GM21619 (cell line): Measurements from ENCODE around the gene AAK1.
"Not testable (repeated sequence)": the region's sequence is repeated elsewhere in the genome, so short reads cannot be mapped to it uniquely, and the experiment has no call there.

ENCODE experiments used
- ATAC-seq: cut with Tn5 transposase; IDR thresholded peaks from one replicate; pipeline ENCODE4 v1.9.1; 2021; ENCODE audit not compliant: unreplicated experiment

Gene AAK1

GRCh38 chr2:69660637-69661036 is 17.1 kb upstream of the AAK1 start:
- ATAC-seq: no peak

GRCh38 chr2:69659941-69660483 is 16.5 kb upstream of the AAK1 start:
- no peak for ATAC-seq

GRCh38 chr2:69659349-69659748 is 15.8 kb upstream of the AAK1 start:
- no peak for ATAC-seq

GRCh38 chr2:69652206-69652605 is 8.7 kb upstream of the AAK1 start:
- ATAC-seq: no peak

- not testable (repeated sequence) for ATAC-seq
These were observed 3.7 kb upstream of the AAK1 start for GRCh38 chr2:69647196-69647595.

- no peak for ATAC-seq
These were observed 3.2 kb upstream of the AAK1 start for GRCh38 chr2:69646714-69647113.

GRCh38 chr2:69645921-69646320 is 2.4 kb upstream of the AAK1 start:
- no peak for ATAC-seq

- ATAC-seq: no peak
These were observed 1.5 kb upstream of the AAK1 start for GRCh38 chr2:69645031-69645431.

GRCh38 chr2:69644506-69644979 is 1.0 kb upstream of the AAK1 start:
- ATAC-seq: no peak

GRCh38 chr2:69642709-69643601 is 584 bp downstream of the AAK1 start:
- no peak for ATAC-seq

- ATAC-seq: no peak
These were observed 1.4 kb downstream of the AAK1 start for GRCh38 chr2:69641887-69642708.

GRCh38 chr2:69641471-69641870 is 2.1 kb downstream of the AAK1 start:
- no peak for ATAC-seq

- ATAC-seq: no peak
These were observed 4.3 kb downstream of the AAK1 start for GRCh38 chr2:69639266-69639665.

- ATAC-seq: no peak
These were observed 4.9 kb downstream of the AAK1 start for GRCh38 chr2:69638630-69639029.

GRCh38 chr2:69637923-69638322 is 5.6 kb downstream of the AAK1 start:
- no peak for ATAC-seq

GRCh38 chr2:69636395-69636794 is 7.1 kb downstream of the AAK1 start:
- no peak for ATAC-seq

GRCh38 chr2:69635432-69635831 is 8.1 kb downstream of the AAK1 start:
- no peak for ATAC-seq

- ATAC-seq: no peak
These were observed 9.2 kb downstream of the AAK1 start for GRCh38 chr2:69634196-69634821.

- ATAC-seq: no peak
These were observed 12.1 kb downstream of the AAK1 start for GRCh38 chr2:69631402-69631801.

GRCh38 chr2:69629921-69630608 is 13.5 kb downstream of the AAK1 start:
- ATAC-seq: no peak
